MCF 10A (cell line): ENCODE results near the gene ARPP21. TPM values are rescaled to one million over a fixed set of nuclear protein-coding genes. Genes with fewer than 3 reads are reported as not detected.

ENCODE experiments used
- BruUV-seq: library from RNA; stranded (reverse); fragments of 400-500 nt; replicated peaks from 2 replicates; lab custom pipeline; 2021; lab: Mats Ljungman, UMichigan
- CTCF ChIA-PET: fragments of 300-600 bp; sonication (Branson Sonifier 250); formaldehyde crosslinking; extraction: SDS; loops from one replicate; lab custom pipeline; 2021; ENCODE audit warnings: antibody characterized with exemption, inconsistent platforms; lab: Yijun Ruan, JAX
- POLR2A ChIA-PET: fragments of 300-600, 350-650 bp; sonication (Branson Sonifier 250); formaldehyde crosslinking; extraction: SDS; loops from one replicate; lab custom pipeline; 2020; ENCODE audit warnings: antibody characterized with exemption, inconsistent platforms; lab: Yijun Ruan, JAX
- DNase-seq: peaks from one replicate; pipeline ENCODE4 v3.0.0-alpha.2; 2018; ENCODE audit not compliant: unreplicated experiment
- H3K27ac Mint-ChIP-seq: one replicate; pipeline ENCODE4 v1.8.0; 2022; ENCODE audit warnings: mild to moderate bottlenecking, low read depth, mixed read lengths; ENCODE audit not compliant: unreplicated experiment
- H3K27me3 Mint-ChIP-seq: one replicate; pipeline ENCODE4 v1.8.0; 2022; ENCODE audit warnings: mixed read lengths; ENCODE audit not compliant: insufficient read depth, unreplicated experiment
- H3K36me3 Mint-ChIP-seq: one replicate; pipeline ENCODE4 v1.8.0; 2022; ENCODE audit warnings: mild to moderate bottlenecking, moderate library complexity, mixed read lengths; ENCODE audit not compliant: insufficient read depth, unreplicated experiment
- H3K4me1 Mint-ChIP-seq: one replicate; pipeline ENCODE4 v1.8.0; 2022; ENCODE audit warnings: mixed read lengths; ENCODE audit not compliant: insufficient read depth, unreplicated experiment
- H3K4me3 Mint-ChIP-seq: one replicate; pipeline ENCODE4 v1.8.0; 2022; ENCODE audit warnings: mild to moderate bottlenecking, moderate library complexity, mixed read lengths; ENCODE audit not compliant: unreplicated experiment
- H3K9me3 Mint-ChIP-seq: one replicate; pipeline ENCODE4 v1.8.0; 2022; ENCODE audit warnings: mixed read lengths; ENCODE audit not compliant: unreplicated experiment
- CTCF ChIP-seq: fragments of 200-600 bp; IDR thresholded peaks from one replicate; pipeline ENCODE4 v1.8.0; 2022; ENCODE audit warnings: antibody characterized with exemption, mild to moderate bottlenecking; ENCODE audit not compliant: unreplicated experiment
- intact Hi-C: fragments of 100-400 bp; cut with micrococcal nuclease; formaldehyde crosslinking; loops from 2 replicates; pipeline ENCODE4 v1.14.1; 2022
- total RNA-seq: library from RNA; stranded (reverse); gene quantifications from 2 replicates; pipeline ENCODE4 v1.2.3, GENCODE V29; 2022

The ARPP21 gene
- total RNA-seq, 1 experiment from 2014 or later: not detected

GRCh38 chr3:35789042-35789831 is 149.9 kb downstream of the ARPP21 start:
- POLR2A ChIA-PET: no interaction called here
- DNase-seq: no peak
- intact Hi-C loops: no loop called here
- no peak for TF ChIP-seq CTCF
- H3K9me3 Mint-ChIP-seq: no peaks in the 10 kb centered on the region
- H3K4me1 Mint-ChIP-seq: no peaks in the 10 kb centered on the region
- H3K27me3 Mint-ChIP-seq: peaks cover 41% of the 10 kb centered on the region
- H3K36me3 Mint-ChIP-seq: no peaks in the 10 kb centered on the region
- no TSS peak for BruUV-seq
- no peak overlapping the region for H3K4me3 Mint-ChIP-seq
- H3K27ac Mint-ChIP-seq: no peak overlapping the region
- CTCF ChIA-PET: no interaction called here

- CTCF ChIA-PET: interaction anchor here (0.5 to 0.7 kb wide), 3 partner anchors 8 to 398 kb away, joined by 3 read pairs; no protein-coding TSS in a partner anchor
- no peak for TF ChIP-seq CTCF
- DNase-seq: no peak
- BruUV-seq: no TSS peak
- H3K36me3 Mint-ChIP-seq: no peaks in the 10 kb centered on the region
- H3K27me3 Mint-ChIP-seq: peaks cover 28% of the 10 kb centered on the region
- H3K4me1 Mint-ChIP-seq: no peaks in the 10 kb centered on the region
- POLR2A ChIA-PET: no interaction called here
- H3K9me3 Mint-ChIP-seq: no peaks in the 10 kb centered on the region
- no peak overlapping the region for H3K27ac Mint-ChIP-seq
- H3K4me3 Mint-ChIP-seq: no peak overlapping the region
- intact Hi-C loops: no loop called here
Observed at GRCh38 chr3:35790764-35791163, 151.4 kb downstream of the ARPP21 start.

- no peak overlapping the region for H3K4me3 Mint-ChIP-seq
- POLR2A ChIA-PET: no interaction called here
- no peak for TF ChIP-seq CTCF
- no TSS peak for BruUV-seq
- H3K27ac Mint-ChIP-seq: no peak overlapping the region
- no peaks in the 10 kb centered on the region for H3K36me3 Mint-ChIP-seq
- no peaks in the 10 kb centered on the region for H3K9me3 Mint-ChIP-seq
- no peaks in the 10 kb centered on the region for H3K4me1 Mint-ChIP-seq
- intact Hi-C loops: no loop called here
- no peak for DNase-seq
- CTCF ChIA-PET: no interaction called here
- peaks cover 21% of the 10 kb centered on the region for H3K27me3 Mint-ChIP-seq
Observed at GRCh38 chr3:35793667-35794066, 154.3 kb downstream of the ARPP21 start.

- no TSS peak for BruUV-seq
- TF ChIP-seq CTCF: no peak
- H3K9me3 Mint-ChIP-seq: no peaks in the 10 kb centered on the region
- POLR2A ChIA-PET: no interaction called here
- no peaks in the 10 kb centered on the region for H3K4me1 Mint-ChIP-seq
- peaks cover 32% of the 10 kb centered on the region for H3K27me3 Mint-ChIP-seq
- no peaks in the 10 kb centered on the region for H3K36me3 Mint-ChIP-seq
- CTCF ChIA-PET: interaction anchor here (0.6 kb wide), 1 partner anchor 206 kb away, joined by 4 read pairs; no protein-coding TSS in a partner anchor
- H3K27ac Mint-ChIP-seq: no peak overlapping the region
- DNase-seq: no peak
- no peak overlapping the region for H3K4me3 Mint-ChIP-seq
- intact Hi-C loops: no loop called here
Observed at GRCh38 chr3:35800960-35801459, 161.7 kb downstream of the ARPP21 start.
